DND-41 (cell line): ENCODE data around the gene NDUFAF5.

Source experiments
- ATAC-seq: fragments of 200-7000 bp; cut with Tn5 transposase; 3 replicates; pipeline ENCODE4 v1.9.1; 2021; ENCODE audit warnings: low read depth; ENCODE audit not compliant: insufficient read depth
- DNase-seq: peaks from one replicate; pipeline ENCODE4 v3.0.0-alpha.2; 2020
- H2AFZ ChIP-seq: 2 replicates; pipeline ENCODE4 v1.6.0; 2012; ENCODE audit warnings: low read depth, low read length
- H3K27ac ChIP-seq: 2 replicates; pipeline ENCODE4 v1.5.1; 2012; ENCODE audit warnings: low read length, inconsistent platforms
- H3K27me3 ChIP-seq: fragments of 200-600 bp; sonication (generic); 2 replicates; pipeline ENCODE4 v1.6.0; 2012; ENCODE audit warnings: low read length, mild to moderate bottlenecking, inconsistent platforms; ENCODE audit not compliant: insufficient read depth, poor library complexity
- H3K36me3 ChIP-seq: 2 replicates; pipeline ENCODE4 v1.5.1; 2012; ENCODE audit warnings: low read length, inconsistent platforms; ENCODE audit not compliant: insufficient read depth
- H3K4me1 ChIP-seq: 2 replicates; pipeline ENCODE4 v1.5.1; 2012; ENCODE audit warnings: mild to moderate bottlenecking, low read length; ENCODE audit not compliant: insufficient read depth
- H3K4me2 ChIP-seq: 2 replicates; pipeline ENCODE4 v1.6.0; 2012; ENCODE audit warnings: mild to moderate bottlenecking, moderate library complexity, low read length, inconsistent platforms; ENCODE audit not compliant: insufficient read depth
- H3K4me3 ChIP-seq, 2 experiments: fragments of 200-600 bp in 1 of 2; shearing (Covaris generic) in 1 of 2; 2 replicates each; pipeline ENCODE4 v1.5.1; 2012 to 2016; ENCODE audit warnings: inconsistent platforms in 2 of 2, low read length in 2 of 2, mild to moderate bottlenecking in 2 of 2, low read depth in 1 of 2, moderate library complexity in 1 of 2
- H3K79me2 ChIP-seq: 2 replicates; pipeline ENCODE4 v1.6.0; 2012; ENCODE audit warnings: low read length, inconsistent platforms; ENCODE audit not compliant: insufficient read depth
- H3K9ac ChIP-seq: 2 replicates; pipeline ENCODE4 v1.6.0; 2012; ENCODE audit warnings: low read depth, mild to moderate bottlenecking, inconsistent platforms, low read length, moderate library complexity
- H3K9me3 ChIP-seq: 2 replicates; pipeline ENCODE4 v1.5.1; 2012; ENCODE audit warnings: low read length, moderate library complexity, mild to moderate bottlenecking, inconsistent platforms; ENCODE audit not compliant: insufficient read depth, severe bottlenecking
- H4K20me1 ChIP-seq: 2 replicates; pipeline ENCODE4 v1.6.0; 2012; ENCODE audit warnings: low read length; ENCODE audit not compliant: insufficient read depth
- EZH2 ChIP-seq: IDR thresholded peaks from 3 replicates; pipeline ENCODE4 v1.6.1; 2012; ENCODE audit warnings: borderline replicate concordance, low read depth, mild to moderate bottlenecking, moderate library complexity, low read length, inconsistent platforms; ENCODE audit not compliant: severe bottlenecking
- TF ChIP-seq, protein P1 (sequence below): IDR thresholded peaks from 2 replicates; pipeline ENCODE4 v1.5.1; 2012; ENCODE audit warnings: borderline replicate concordance, low read length, moderate library complexity, mild to moderate bottlenecking; ENCODE audit not compliant: poor library complexity, severe bottlenecking; ENCODE audit errors: extremely low read depth

Gene NDUFAF5

DNA sequence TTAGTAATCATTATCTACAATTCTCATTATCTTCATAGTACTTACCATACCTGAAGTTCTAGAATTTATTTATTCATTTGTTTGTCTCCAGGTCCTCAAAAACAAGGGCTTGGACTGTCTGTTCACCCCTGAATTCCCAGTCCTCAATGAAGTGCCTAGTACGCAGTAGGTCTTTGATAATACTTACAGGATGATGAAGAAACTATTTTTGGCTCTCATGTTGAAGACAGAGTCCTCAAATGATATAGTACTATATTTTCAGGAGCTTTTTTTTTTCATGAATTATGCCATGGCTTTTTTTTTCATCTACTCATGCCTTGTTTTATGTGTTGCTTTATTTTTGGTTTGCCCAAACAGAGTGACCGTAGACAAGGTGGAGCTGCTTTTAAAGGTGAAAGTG, 66.5 kb downstream of the NDUFAF5 start:
- no peak overlapping the region for H3K27ac ChIP-seq
- DNase-seq, result no peak

DNA sequence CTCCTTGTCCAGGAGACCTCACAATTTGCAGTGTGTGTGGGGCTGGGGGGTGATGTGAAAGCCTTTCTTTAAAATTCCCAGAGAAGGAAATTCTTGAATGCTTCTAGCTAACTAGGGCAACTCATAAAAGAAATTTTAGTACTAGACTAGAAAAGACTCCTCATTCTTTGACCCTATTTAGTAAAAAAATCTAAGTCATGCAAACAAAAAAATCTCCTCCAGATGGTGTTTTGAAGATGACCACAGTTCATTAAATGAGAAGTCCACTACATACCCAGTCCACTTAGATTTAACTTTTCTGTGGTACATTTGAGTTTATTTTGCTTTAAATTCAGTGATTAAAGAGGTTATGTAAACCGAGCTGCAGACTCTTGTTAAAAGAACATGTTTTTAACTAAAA, 67.5 kb downstream of the NDUFAF5 start:
- no peaks in the 10 kb centered on the region for H3K9me3 ChIP-seq
- no peak overlapping the region for H3K9ac ChIP-seq
- no peaks in the 10 kb centered on the region for H3K36me3 ChIP-seq
- H3K4me2 ChIP-seq, result no peak overlapping the region
- H3K27me3 ChIP-seq, result peaks cover 2% of the 10 kb centered on the region
- TF ChIP-seq EZH2, result no peak
- TF ChIP-seq, protein P1, sequence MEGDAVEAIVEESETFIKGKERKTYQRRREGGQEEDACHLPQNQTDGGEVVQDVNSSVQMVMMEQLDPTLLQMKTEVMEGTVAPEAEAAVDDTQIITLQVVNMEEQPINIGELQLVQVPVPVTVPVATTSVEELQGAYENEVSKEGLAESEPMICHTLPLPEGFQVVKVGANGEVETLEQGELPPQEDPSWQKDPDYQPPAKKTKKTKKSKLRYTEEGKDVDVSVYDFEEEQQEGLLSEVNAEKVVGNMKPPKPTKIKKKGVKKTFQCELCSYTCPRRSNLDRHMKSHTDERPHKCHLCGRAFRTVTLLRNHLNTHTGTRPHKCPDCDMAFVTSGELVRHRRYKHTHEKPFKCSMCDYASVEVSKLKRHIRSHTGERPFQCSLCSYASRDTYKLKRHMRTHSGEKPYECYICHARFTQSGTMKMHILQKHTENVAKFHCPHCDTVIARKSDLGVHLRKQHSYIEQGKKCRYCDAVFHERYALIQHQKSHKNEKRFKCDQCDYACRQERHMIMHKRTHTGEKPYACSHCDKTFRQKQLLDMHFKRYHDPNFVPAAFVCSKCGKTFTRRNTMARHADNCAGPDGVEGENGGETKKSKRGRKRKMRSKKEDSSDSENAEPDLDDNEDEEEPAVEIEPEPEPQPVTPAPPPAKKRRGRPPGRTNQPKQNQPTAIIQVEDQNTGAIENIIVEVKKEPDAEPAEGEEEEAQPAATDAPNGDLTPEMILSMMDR, result no peak
- no peaks in the 10 kb centered on the region for H3K79me2 ChIP-seq
- H3K4me1 ChIP-seq, result no peaks in the 10 kb centered on the region
- ATAC-seq, result no peak
- no peak for DNase-seq
- no peak overlapping the region for H3K27ac ChIP-seq
- no peak overlapping the region for H3K4me3 ChIP-seq
- no peaks in the 10 kb centered on the region for H4K20me1 ChIP-seq
- no peak overlapping the region for H2AFZ ChIP-seq

More for the DNA sequence above, 66.5 kb downstream of the NDUFAF5 start:
- Histone ChIP-seq H3K4me3 (no peak overlapping the region), H3K27me3 (no peaks in the 10 kb centered on the region), H3K9me3 (no peaks in the 10 kb centered on the region), H3K9ac (no peak overlapping the region), H4K20me1 (no peaks in the 10 kb centered on the region), H3K4me1 (no peaks in the 10 kb centered on the region), H2AFZ (no peak overlapping the region), H3K4me2 (no peak overlapping the region), H3K79me2 (no peaks in the 10 kb centered on the region), H3K36me3 (no peaks in the 10 kb centered on the region)
- TF ChIP-seq EZH2, result no peak
- TF ChIP-seq, protein P1, result no peak
- ATAC-seq, result no peak

DNA sequence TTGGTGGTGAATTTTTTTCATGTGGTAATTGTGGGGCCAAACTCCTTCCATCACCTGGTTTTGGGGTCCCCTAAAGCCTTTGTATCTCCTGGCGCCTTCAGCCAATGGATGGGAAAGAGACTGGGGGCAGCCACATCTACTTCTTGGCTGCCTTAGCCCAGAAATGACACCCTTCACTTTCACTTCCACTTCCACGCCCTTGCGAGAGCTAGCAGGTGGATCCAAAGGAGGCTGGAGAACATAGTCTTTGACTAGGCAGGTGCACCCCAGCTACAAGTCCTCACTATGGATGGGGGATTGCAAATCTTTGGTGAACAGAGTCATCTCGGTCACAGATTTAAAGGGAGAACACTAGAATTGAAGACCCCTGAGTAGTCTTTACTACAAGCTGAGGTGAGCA, 70.8 kb downstream of the NDUFAF5 start:
- H3K27ac ChIP-seq, result no peak overlapping the region
- ATAC-seq, result no peak
- H3K36me3 ChIP-seq, result no peaks in the 10 kb centered on the region
- H3K4me1 ChIP-seq, result no peaks in the 10 kb centered on the region
- H3K4me3 ChIP-seq, result no peak overlapping the region
- no peak overlapping the region for H3K4me2 ChIP-seq
- no peak overlapping the region for H3K9ac ChIP-seq
- DNase-seq, result no peak
- H3K27me3 ChIP-seq, result peaks cover 3% of the 10 kb centered on the region
- no peaks in the 10 kb centered on the region for H4K20me1 ChIP-seq
- no peak for TF ChIP-seq EZH2
- TF ChIP-seq, protein P1, result no peak
- H2AFZ ChIP-seq, result no peak overlapping the region
- no peaks in the 10 kb centered on the region for H3K9me3 ChIP-seq
- H3K79me2 ChIP-seq, result no peaks in the 10 kb centered on the region

DNA sequence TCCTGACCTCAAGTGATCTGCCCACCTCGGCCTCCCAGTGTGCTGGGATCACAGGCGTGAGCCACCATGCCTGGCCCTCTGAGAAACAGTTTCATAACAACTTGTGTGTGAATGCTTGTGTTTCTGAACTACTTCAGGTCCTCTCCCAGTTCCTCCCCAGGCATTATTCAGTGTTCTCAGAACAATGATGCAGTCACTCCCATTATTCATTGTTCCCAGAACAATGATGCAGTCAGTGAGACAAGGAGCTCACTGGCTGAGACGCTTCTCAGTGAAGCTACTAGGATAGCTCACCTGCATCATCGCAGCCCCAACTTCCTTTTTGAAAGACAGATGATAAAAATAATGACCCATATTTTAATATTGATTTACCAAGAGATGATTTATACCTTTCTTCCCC, 71.5 kb downstream of the NDUFAF5 start:
- no peaks in the 10 kb centered on the region for H3K4me1 ChIP-seq
- ATAC-seq (no peak), DNase-seq (no peak)
- no peak overlapping the region for H3K4me3 ChIP-seq
- H4K20me1 ChIP-seq, result no peaks in the 10 kb centered on the region
- no peaks in the 10 kb centered on the region for H3K36me3 ChIP-seq
- TF ChIP-seq, protein P1, result no peak
- no peak for TF ChIP-seq EZH2
- no peak overlapping the region for H2AFZ ChIP-seq
- H3K9ac ChIP-seq, result no peak overlapping the region
- no peaks in the 10 kb centered on the region for H3K9me3 ChIP-seq
- no peak overlapping the region for H3K27ac ChIP-seq
- H3K27me3 ChIP-seq, result peaks cover 3% of the 10 kb centered on the region
- no peak overlapping the region for H3K4me2 ChIP-seq
- no peaks in the 10 kb centered on the region for H3K79me2 ChIP-seq
